GM23338 (cell line): ENCODE data around the gene MYOCD. TPM values are rescaled to one million over a fixed set of nuclear protein-coding genes. Genes with fewer than 3 reads are reported as not detected.

Experiments
- ATAC-seq: fragments of 200-7000 bp; cut with Tn5 transposase; 3 replicates; pipeline ENCODE4 v1.9.1; 2020
- DNase-seq: peaks from one replicate; pipeline ENCODE4 v3.0.0-alpha.2; 2015; ENCODE audit warnings: low spot score
- H2AFZ ChIP-seq: fragments of 200-600 bp; sonication (generic); 2 replicates; pipeline ENCODE4 v1.8.0; 2016; ENCODE audit warnings: antibody characterized with exemption, mild to moderate bottlenecking, moderate library complexity
- H3F3A ChIP-seq: fragments of 200-600 bp; sonication (generic); replicated peaks from 2 replicates; pipeline ENCODE4 v1.8.0; 2017; ENCODE audit warnings: antibody characterized with exemption, mixed run types, low read depth
- H3K27ac ChIP-seq: fragments of 200-600 bp; sonication (generic); 2 replicates; pipeline ENCODE4 v1.6.1; 2016; ENCODE audit warnings: low read depth
- H3K27me3 ChIP-seq: fragments of 200-600 bp; sonication (generic); 2 replicates; pipeline ENCODE4 v1.8.0; 2016; ENCODE audit warnings: mild to moderate bottlenecking, mixed run types, moderate library complexity; ENCODE audit not compliant: insufficient read depth
- H3K36me3 ChIP-seq: fragments of 200-600 bp; sonication (generic); 2 replicates; pipeline ENCODE4 v1.8.0; 2016; ENCODE audit warnings: mild to moderate bottlenecking; ENCODE audit not compliant: insufficient read depth
- H3K4me1 ChIP-seq: fragments of 200-600 bp; sonication (generic); 2 replicates; pipeline ENCODE4 v1.8.0; 2016; ENCODE audit warnings: mild to moderate bottlenecking, moderate library complexity; ENCODE audit not compliant: insufficient read depth
- H3K4me2 ChIP-seq: fragments of 200-600 bp; sonication (generic); 2 replicates; pipeline ENCODE4 v1.7.1; 2017; ENCODE audit warnings: mixed run types
- H3K4me3 ChIP-seq: fragments of 200-600 bp; sonication (generic); 2 replicates; pipeline ENCODE4 v1.6.1; 2016; ENCODE audit warnings: mixed run types
- H3K79me2 ChIP-seq: fragments of 200-600 bp; sonication (generic); replicated peaks from 2 replicates; pipeline ENCODE4 v1.8.0; 2017; ENCODE audit warnings: mild to moderate bottlenecking; ENCODE audit not compliant: insufficient read depth
- H3K9me2 ChIP-seq: fragments of 200-600 bp; sonication (generic); 2 replicates; pipeline ENCODE4 v1.8.0; 2017; ENCODE audit not compliant: insufficient read depth
- H4K20me1 ChIP-seq: fragments of 200-600 bp; sonication (generic); replicated peaks from 2 replicates; pipeline ENCODE4 v1.8.0; 2017; ENCODE audit warnings: mild to moderate bottlenecking; ENCODE audit not compliant: insufficient read depth
- H3K27ac Mint-ChIP-seq: 2 replicates; pipeline ENCODE4 v1.8.0; 2020; ENCODE audit warnings: inconsistent platforms, mild to moderate bottlenecking, moderate library complexity, mixed read lengths
- H3K27me3 Mint-ChIP-seq: 3 replicates; pipeline ENCODE4 v1.8.0; 2022; ENCODE audit warnings: low read depth, mild to moderate bottlenecking, moderate library complexity, mixed read lengths, inconsistent platforms; ENCODE audit not compliant: insufficient read depth, poor library complexity
- H3K36me3 Mint-ChIP-seq: 3 replicates; pipeline ENCODE4 v1.8.0; 2021; ENCODE audit warnings: low read depth, mild to moderate bottlenecking, inconsistent platforms, moderate library complexity, mixed read lengths
- H3K4me1 Mint-ChIP-seq: 3 replicates; pipeline ENCODE4 v1.8.0; 2020; ENCODE audit warnings: mild to moderate bottlenecking, inconsistent platforms, mixed read lengths
- H3K4me3 Mint-ChIP-seq: 3 replicates; pipeline ENCODE4 v1.8.0; 2021; ENCODE audit warnings: moderate library complexity, mild to moderate bottlenecking, inconsistent platforms, mixed read lengths
- H3K9me3 Mint-ChIP-seq: 3 replicates; pipeline ENCODE4 v1.8.0; 2020; ENCODE audit warnings: moderate library complexity, mild to moderate bottlenecking, inconsistent platforms, mixed read lengths
- CREB1 ChIP-seq: fragments of 250-450 bp; sonication (Bioruptor Pico); IDR thresholded peaks from 2 replicates; pipeline ENCODE4 v1.5.0; 2020; ENCODE audit warnings: low read depth, mild to moderate bottlenecking, moderate library complexity
- EZH2 ChIP-seq: fragments of 200-600 bp; sonication (generic); IDR thresholded peaks from one replicate; pipeline ENCODE4 v1.8.0; 2017; ENCODE audit warnings: antibody characterized with exemption, mild to moderate bottlenecking, low read depth; ENCODE audit not compliant: unreplicated experiment
- EZH2phosphoT487 ChIP-seq: fragments of 200-600 bp; sonication (generic); IDR thresholded peaks from one replicate; pipeline ENCODE4 v1.8.1; 2018; ENCODE audit warnings: antibody characterized with exemption; ENCODE audit not compliant: unreplicated experiment
- JUNB ChIP-seq: IDR thresholded peaks from one replicate; pipeline ENCODE4 v1.6.1; 2016; ENCODE audit warnings: antibody characterized with exemption; ENCODE audit not compliant: unreplicated experiment
- NANOG ChIP-seq: IDR thresholded peaks from 2 replicates; pipeline ENCODE4 v1.6.1; 2016; ENCODE audit warnings: antibody characterized with exemption, borderline replicate concordance
- POLR2AphosphoS5 ChIP-seq: IDR thresholded peaks from 2 replicates; pipeline ENCODE4 v1.6.1; 2016; ENCODE audit warnings: antibody characterized with exemption, low read depth
- REST ChIP-seq: IDR thresholded peaks from one replicate; pipeline ENCODE4 v1.6.1; 2018; ENCODE audit warnings: antibody characterized with exemption; ENCODE audit not compliant: unreplicated experiment
- STAT1 ChIP-seq: IDR thresholded peaks from one replicate; pipeline ENCODE4 v1.6.1; 2016; ENCODE audit warnings: antibody characterized with exemption; ENCODE audit not compliant: unreplicated experiment
- ZNF114 ChIP-seq: fragments of 250-450 bp; sonication (Bioruptor Pico); IDR thresholded peaks from 2 replicates; pipeline ENCODE4 v1.5.0; 2020; ENCODE audit warnings: mild to moderate bottlenecking, moderate library complexity
- ZNF331 ChIP-seq: fragments of 250-450 bp; sonication (Bioruptor Pico); IDR thresholded peaks from 2 replicates; pipeline ENCODE4 v1.5.0; 2020; ENCODE audit warnings: low read depth, mild to moderate bottlenecking, moderate library complexity
- polyA plus RNA-seq: library from polyadenylated mRNA; unstranded; fragments of >200 nt; fragmentation: Nextera tagmentation; extraction: Ambion mirVana; gene quantifications from 2 replicates; pipeline ENCODE4 v1.2.1, GENCODE V29; 2016
- total RNA-seq: library from RNA; depleted of rRNA; stranded (reverse); fragments of >200 nt; shearing (Covaris generic); gene quantifications from 2 replicates; pipeline ENCODE4 v1.2.3, GENCODE V29; 2014
- TF ChIP-seq, protein P1 (sequence below), 2 experiments: fragments of 200-600 bp in 1 of 2; sonication (generic) in 1 of 2; conservative IDR thresholded peaks; 2 replicates each; pipeline versions ENCODE4 v1.5.1 to v1.6.1; 2016 to 2017; ENCODE audit warnings: antibody characterized with exemption in 2 of 2, low read depth in 2 of 2, mild to moderate bottlenecking in 2 of 2, moderate library complexity in 1 of 2
- TF ChIP-seq, protein P2 (sequence below): IDR thresholded peaks from 2 replicates; pipeline ENCODE4 v1.6.1; 2016; ENCODE audit warnings: antibody characterized with exemption
- TF ChIP-seq, protein P3 (sequence below): fragments of 250-450 bp; sonication (Bioruptor Pico); IDR thresholded peaks from 2 replicates; pipeline ENCODE4 v1.5.0; 2020; ENCODE audit warnings: mild to moderate bottlenecking, moderate library complexity

The MYOCD gene
- total and polyA plus RNA-seq, 2 experiments from 2014 or later = 0.80 to 2.4 TPM

- H4K20me1 ChIP-seq = no peaks in the 10 kb centered on the region
- Mint-ChIP-seq H3K9me3 (peaks cover 10% of the 10 kb centered on the region), H3K36me3 (peaks cover 6% of the 10 kb centered on the region; the same call in 2 of the 3 replicates), H3K4me1 (peaks cover 20% of the 10 kb centered on the region), H3K4me3 (no peak overlapping the region), H3K27me3 (peaks cover 2% of the 10 kb centered on the region), H3K27ac (no peak overlapping the region)
- no peak overlapping the region for H3K4me3 ChIP-seq
- DNase-seq (no peak), ATAC-seq (no peak)
- no peaks in the 10 kb centered on the region for H3K9me2 ChIP-seq
- TF ChIP-seq, protein P1, sequence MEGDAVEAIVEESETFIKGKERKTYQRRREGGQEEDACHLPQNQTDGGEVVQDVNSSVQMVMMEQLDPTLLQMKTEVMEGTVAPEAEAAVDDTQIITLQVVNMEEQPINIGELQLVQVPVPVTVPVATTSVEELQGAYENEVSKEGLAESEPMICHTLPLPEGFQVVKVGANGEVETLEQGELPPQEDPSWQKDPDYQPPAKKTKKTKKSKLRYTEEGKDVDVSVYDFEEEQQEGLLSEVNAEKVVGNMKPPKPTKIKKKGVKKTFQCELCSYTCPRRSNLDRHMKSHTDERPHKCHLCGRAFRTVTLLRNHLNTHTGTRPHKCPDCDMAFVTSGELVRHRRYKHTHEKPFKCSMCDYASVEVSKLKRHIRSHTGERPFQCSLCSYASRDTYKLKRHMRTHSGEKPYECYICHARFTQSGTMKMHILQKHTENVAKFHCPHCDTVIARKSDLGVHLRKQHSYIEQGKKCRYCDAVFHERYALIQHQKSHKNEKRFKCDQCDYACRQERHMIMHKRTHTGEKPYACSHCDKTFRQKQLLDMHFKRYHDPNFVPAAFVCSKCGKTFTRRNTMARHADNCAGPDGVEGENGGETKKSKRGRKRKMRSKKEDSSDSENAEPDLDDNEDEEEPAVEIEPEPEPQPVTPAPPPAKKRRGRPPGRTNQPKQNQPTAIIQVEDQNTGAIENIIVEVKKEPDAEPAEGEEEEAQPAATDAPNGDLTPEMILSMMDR (conservative IDR thresholded peaks at IDR 0.05; ENCODE audit: low read depth in 2 of 2) = no peak
- no peak for TF ChIP-seq JUNB
- TF ChIP-seq STAT1 = no peak
- TF ChIP-seq ZNF331 (CRISPR knock-in tag) = no peak
- TF ChIP-seq EZH2phosphoT487 = no peak
- TF ChIP-seq ZNF114 (CRISPR knock-in tag) = no peak
- no peak for TF ChIP-seq REST
- TF ChIP-seq EZH2 = no peak
- TF ChIP-seq CREB1 (CRISPR knock-in tag) = no peak
- TF ChIP-seq, protein P2, sequence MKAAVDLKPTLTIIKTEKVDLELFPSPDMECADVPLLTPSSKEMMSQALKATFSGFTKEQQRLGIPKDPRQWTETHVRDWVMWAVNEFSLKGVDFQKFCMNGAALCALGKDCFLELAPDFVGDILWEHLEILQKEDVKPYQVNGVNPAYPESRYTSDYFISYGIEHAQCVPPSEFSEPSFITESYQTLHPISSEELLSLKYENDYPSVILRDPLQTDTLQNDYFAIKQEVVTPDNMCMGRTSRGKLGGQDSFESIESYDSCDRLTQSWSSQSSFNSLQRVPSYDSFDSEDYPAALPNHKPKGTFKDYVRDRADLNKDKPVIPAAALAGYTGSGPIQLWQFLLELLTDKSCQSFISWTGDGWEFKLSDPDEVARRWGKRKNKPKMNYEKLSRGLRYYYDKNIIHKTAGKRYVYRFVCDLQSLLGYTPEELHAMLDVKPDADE = no peak
- TF ChIP-seq NANOG = no peak
- TF ChIP-seq POLR2AphosphoS5 = no peak
- TF ChIP-seq, protein P3, sequence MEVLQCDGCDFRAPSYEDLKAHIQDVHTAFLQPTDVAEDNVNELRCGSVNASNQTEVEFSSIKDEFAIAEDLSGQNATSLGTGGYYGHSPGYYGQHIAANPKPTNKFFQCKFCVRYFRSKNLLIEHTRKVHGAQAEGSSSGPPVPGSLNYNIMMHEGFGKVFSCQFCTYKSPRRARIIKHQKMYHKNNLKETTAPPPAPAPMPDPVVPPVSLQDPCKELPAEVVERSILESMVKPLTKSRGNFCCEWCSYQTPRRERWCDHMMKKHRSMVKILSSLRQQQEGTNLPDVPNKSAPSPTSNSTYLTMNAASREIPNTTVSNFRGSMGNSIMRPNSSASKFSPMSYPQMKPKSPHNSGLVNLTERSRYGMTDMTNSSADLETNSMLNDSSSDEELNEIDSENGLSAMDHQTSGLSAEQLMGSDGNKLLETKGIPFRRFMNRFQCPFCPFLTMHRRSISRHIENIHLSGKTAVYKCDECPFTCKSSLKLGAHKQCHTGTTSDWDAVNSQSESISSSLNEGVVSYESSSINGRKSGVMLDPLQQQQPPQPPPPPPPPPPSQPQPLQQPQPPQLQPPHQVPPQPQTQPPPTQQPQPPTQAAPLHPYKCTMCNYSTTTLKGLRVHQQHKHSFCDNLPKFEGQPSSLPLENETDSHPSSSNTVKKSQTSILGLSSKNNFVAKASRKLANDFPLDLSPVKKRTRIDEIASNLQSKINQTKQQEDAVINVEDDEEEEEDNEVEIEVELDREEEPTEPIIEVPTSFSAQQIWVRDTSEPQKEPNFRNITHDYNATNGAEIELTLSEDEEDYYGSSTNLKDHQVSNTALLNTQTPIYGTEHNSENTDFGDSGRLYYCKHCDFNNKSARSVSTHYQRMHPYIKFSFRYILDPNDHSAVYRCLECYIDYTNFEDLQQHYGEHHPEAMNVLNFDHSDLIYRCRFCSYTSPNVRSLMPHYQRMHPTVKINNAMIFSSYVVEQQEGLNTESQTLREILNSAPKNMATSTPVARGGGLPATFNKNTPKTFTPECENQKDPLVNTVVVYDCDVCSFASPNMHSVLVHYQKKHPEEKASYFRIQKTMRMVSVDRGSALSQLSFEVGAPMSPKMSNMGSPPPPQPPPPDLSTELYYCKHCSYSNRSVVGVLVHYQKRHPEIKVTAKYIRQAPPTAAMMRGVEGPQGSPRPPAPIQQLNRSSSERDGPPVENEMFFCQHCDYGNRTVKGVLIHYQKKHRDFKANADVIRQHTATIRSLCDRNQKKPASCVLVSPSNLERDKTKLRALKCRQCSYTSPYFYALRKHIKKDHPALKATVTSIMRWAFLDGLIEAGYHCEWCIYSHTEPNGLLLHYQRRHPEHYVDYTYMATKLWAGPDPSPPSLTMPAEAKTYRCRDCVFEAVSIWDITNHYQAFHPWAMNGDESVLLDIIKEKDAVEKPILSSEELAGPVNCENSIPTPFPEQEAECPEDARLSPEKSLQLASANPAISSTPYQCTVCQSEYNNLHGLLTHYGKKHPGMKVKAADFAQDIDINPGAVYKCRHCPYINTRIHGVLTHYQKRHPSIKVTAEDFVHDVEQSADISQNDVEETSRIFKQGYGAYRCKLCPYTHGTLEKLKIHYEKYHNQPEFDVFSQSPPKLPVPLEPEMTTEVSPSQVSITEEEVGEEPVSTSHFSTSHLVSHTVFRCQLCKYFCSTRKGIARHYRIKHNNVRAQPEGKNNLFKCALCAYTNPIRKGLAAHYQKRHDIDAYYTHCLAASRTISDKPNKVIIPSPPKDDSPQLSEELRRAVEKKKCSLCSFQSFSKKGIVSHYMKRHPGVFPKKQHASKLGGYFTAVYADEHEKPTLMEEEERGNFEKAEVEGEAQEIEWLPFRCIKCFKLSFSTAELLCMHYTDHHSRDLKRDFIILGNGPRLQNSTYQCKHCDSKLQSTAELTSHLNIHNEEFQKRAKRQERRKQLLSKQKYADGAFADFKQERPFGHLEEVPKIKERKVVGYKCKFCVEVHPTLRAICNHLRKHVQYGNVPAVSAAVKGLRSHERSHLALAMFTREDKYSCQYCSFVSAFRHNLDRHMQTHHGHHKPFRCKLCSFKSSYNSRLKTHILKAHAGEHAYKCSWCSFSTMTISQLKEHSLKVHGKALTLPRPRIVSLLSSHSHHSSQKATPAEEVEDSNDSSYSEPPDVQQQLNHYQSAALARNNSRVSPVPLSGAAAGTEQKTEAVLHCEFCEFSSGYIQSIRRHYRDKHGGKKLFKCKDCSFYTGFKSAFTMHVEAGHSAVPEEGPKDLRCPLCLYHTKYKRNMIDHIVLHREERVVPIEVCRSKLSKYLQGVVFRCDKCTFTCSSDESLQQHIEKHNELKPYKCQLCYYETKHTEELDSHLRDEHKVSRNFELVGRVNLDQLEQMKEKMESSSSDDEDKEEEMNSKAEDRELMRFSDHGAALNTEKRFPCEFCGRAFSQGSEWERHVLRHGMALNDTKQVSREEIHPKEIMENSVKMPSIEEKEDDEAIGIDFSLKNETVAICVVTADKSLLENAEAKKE = no peak
- no peaks in the 10 kb centered on the region for H3K27me3 ChIP-seq
- no peaks in the 10 kb centered on the region for H3K79me2 ChIP-seq
- H3K4me2 ChIP-seq = no peak overlapping the region
- no peak overlapping the region for H3K27ac ChIP-seq
- no peaks in the 10 kb centered on the region for H3F3A ChIP-seq
- no peaks in the 10 kb centered on the region for H3K36me3 ChIP-seq
- H2AFZ ChIP-seq = no peak overlapping the region
- H3K4me1 ChIP-seq = peaks cover 12% of the 10 kb centered on the region; the same call in 1 of the 2 replicates
Observed at GRCh38 chr17:12641084-12641483, 24.6 kb upstream of the MYOCD start.
